A549 (cell line): Measurements from ENCODE around the gene TTC21B. TPM values are rescaled to one million over a fixed set of nuclear protein-coding genes. Genes with fewer than 3 reads are reported as not detected.
"Not testable (repeated sequence)": the region's sequence is repeated elsewhere in the genome, so short reads cannot be mapped to it uniquely, and the experiment has no call there.

Experiments used
- ATAC-seq, 2 experiments: fragments of 200-7000 bp in 1 of 2; fragments of >200 bp in 1 of 2; cut with Nextera tagmentation in 1 of 2; cut with Tn5 transposase in 1 of 2; 3 replicates each; pipeline versions ENCODE4 v1.8.0 to v1.9.1; 2018 to 2020; ENCODE audit warnings: mild to moderate bottlenecking in 1 of 2, moderate library complexity in 1 of 2
- CTCF ChIA-PET: fragments of 300-600 bp; sonication (Branson Sonifier 250); formaldehyde crosslinking; extraction: SDS; loops from one replicate; lab custom pipeline; 2021; ENCODE audit warnings: antibody characterized with exemption, inconsistent platforms; lab: Yijun Ruan, JAX
- POLR2A ChIA-PET: fragments of 350-600 bp; formaldehyde crosslinking; extraction: SDS; loops from one replicate; lab custom pipeline; 2021; ENCODE audit warnings: antibody characterized with exemption, inconsistent platforms; lab: Yijun Ruan, JAX
- DNase-seq, 2 experiments: peaks; one replicate each; pipeline versions ENCODE4 v3.0.0 to v3.0.0-alpha.2; 2011 to 2016; ENCODE audit warnings: low read depth in 1 of 2, low spot score in 1 of 2
- FAIRE-seq: peaks from 2 replicates; lab custom pipeline; 2011; peaks lifted over from hg19 to GRCh38; lab: Jason Lieb, UNC
- H3K27ac ChIP-seq, 2 experiments: fragments of >200 bp; sonication (Bioruptor Twin); formaldehyde crosslinking; 3 replicates each; pipeline ENCODE4 v1.5.1; 2016 to 2017
- H3K4me1 ChIP-seq: fragments of >200 bp; sonication (Bioruptor Twin); formaldehyde crosslinking; 3 replicates; pipeline ENCODE4 v1.6.1; 2016
- H3K4me2 ChIP-seq: fragments of >200 bp; sonication (Bioruptor Twin); formaldehyde crosslinking; 3 replicates; pipeline ENCODE4 v1.6.1; 2016
- H3K4me3 ChIP-seq: fragments of >200 bp; sonication (Bioruptor Twin); formaldehyde crosslinking; 3 replicates; pipeline ENCODE4 v1.5.1; 2016
- H3K9me3 ChIP-seq: fragments of >200 bp; sonication (Bioruptor Twin); formaldehyde crosslinking; 3 replicates; pipeline ENCODE4 v1.6.1; 2016
- BHLHE40 ChIP-seq: IDR thresholded peaks from 2 replicates; pipeline ENCODE4 v1.6.1; 2012; ENCODE audit warnings: low read depth, low read length, inconsistent platforms
- CBX8 ChIP-seq: fragments of 200-600 bp; sonication (generic); IDR thresholded peaks from 2 replicates; pipeline ENCODE4 v1.6.1; 2016
- EHMT2 ChIP-seq: fragments of 200-600 bp; sonication (generic); IDR thresholded peaks from 2 replicates; pipeline ENCODE4 v1.6.1; 2016; ENCODE audit warnings: antibody characterized with exemption, low read depth, mild to moderate bottlenecking, moderate library complexity
- EP300 ChIP-seq, 2 experiments: fragments of >200 bp; sonication (Bioruptor Twin); formaldehyde crosslinking; IDR thresholded peaks; 2 replicates in 1 of 2; 3 replicates in 1 of 2; pipeline ENCODE4 v1.6.1; 2016 to 2017
- ESRRA ChIP-seq: fragments of 150-350 bp; IDR thresholded peaks from 2 replicates; pipeline ENCODE4 v1.6.1; 2014; ENCODE audit warnings: mild to moderate bottlenecking, low read length, borderline replicate concordance
- GATA3 ChIP-seq: IDR thresholded peaks from 2 replicates; pipeline ENCODE4 v1.6.1; 2012; ENCODE audit warnings: borderline replicate concordance
- HEYL ChIP-seq: fragments of 250-450 bp; sonication (Bioruptor Pico); IDR thresholded peaks from 2 replicates; pipeline ENCODE4 v1.8.0; 2021; ENCODE audit warnings: mild to moderate bottlenecking, moderate library complexity
- HOXA7 ChIP-seq: fragments of 250-450 bp; sonication (Bioruptor Pico); IDR thresholded peaks from 2 replicates; pipeline ENCODE4 v1.5.0; 2020; ENCODE audit warnings: mild to moderate bottlenecking, moderate library complexity
- MAFK ChIP-seq: fragments of 450-650 bp; IDR thresholded peaks from 2 replicates; pipeline ENCODE4 v1.6.1; 2014; ENCODE audit not compliant: partially characterized antibody
- MAZ ChIP-seq: fragments of 150-350 bp; IDR thresholded peaks from 2 replicates; pipeline ENCODE4 v1.6.1; 2014; ENCODE audit warnings: antibody characterized with exemption, low read depth, low read length, borderline replicate concordance
- MYC ChIP-seq: IDR thresholded peaks from 2 replicates; pipeline ENCODE4 v1.6.1; 2012; ENCODE audit warnings: mild to moderate bottlenecking, inconsistent platforms, low read length, improper control_type of control experiment, borderline replicate concordance
- NFE2L2 ChIP-seq: fragments of 150-350 bp; conservative IDR thresholded peaks from 2 replicates; pipeline ENCODE4 v1.6.1; 2014; ENCODE audit warnings: low read length
- NPAS2 ChIP-seq: fragments of 250-450 bp; sonication (Bioruptor Pico); IDR thresholded peaks from 2 replicates; pipeline ENCODE4 v1.8.0; 2022; ENCODE audit warnings: mild to moderate bottlenecking, moderate library complexity, borderline replicate concordance
- PHF8 ChIP-seq: fragments of 200-600 bp; sonication (generic); IDR thresholded peaks from 2 replicates; pipeline ENCODE4 v1.6.1; 2016; ENCODE audit warnings: low read depth, mild to moderate bottlenecking, antibody characterized with exemption, moderate library complexity, borderline replicate concordance
- RCOR1 ChIP-seq: fragments of 150-350 bp; IDR thresholded peaks from 2 replicates; pipeline ENCODE4 v1.6.1; 2014; ENCODE audit warnings: antibody characterized with exemption, low read length, low read depth
- RFX5 ChIP-seq: fragments of 450-650 bp; IDR thresholded peaks from 2 replicates; pipeline ENCODE4 v1.7.1; 2014; ENCODE audit warnings: antibody characterized with exemption, mild to moderate bottlenecking, moderate library complexity
- RNF2 ChIP-seq: fragments of 200-600 bp; sonication (generic); IDR thresholded peaks from 2 replicates; pipeline ENCODE4 v1.6.1; 2016; ENCODE audit warnings: low read depth, mild to moderate bottlenecking, antibody characterized with exemption, moderate library complexity, borderline replicate concordance
- SMC3 ChIP-seq: fragments of >200 bp; sonication (Bioruptor Twin); formaldehyde crosslinking; IDR thresholded peaks from 3 replicates; pipeline ENCODE4 v1.6.1; 2018; ENCODE audit warnings: inconsistent platforms
- TFCP2L1 ChIP-seq: fragments of 250-450 bp; sonication (Bioruptor Pico); IDR thresholded peaks from 2 replicates; pipeline ENCODE4 v1.5.0; 2021; ENCODE audit warnings: mild to moderate bottlenecking
- TP53 ChIP-seq: fragments of 250-450 bp; sonication (Bioruptor Pico); IDR thresholded peaks from 2 replicates; pipeline ENCODE4 v1.5.0; 2021; ENCODE audit warnings: mild to moderate bottlenecking, moderate library complexity
- ZFP36 ChIP-seq: fragments of 450-650 bp; IDR thresholded peaks from 2 replicates; pipeline ENCODE4 v1.6.1; 2014; ENCODE audit warnings: borderline replicate concordance; ENCODE audit not compliant: partially characterized antibody
- ZNF302 ChIP-seq: fragments of 250-450 bp; sonication (Bioruptor Pico); IDR thresholded peaks from 2 replicates; pipeline ENCODE4 v1.9.0; 2021; ENCODE audit warnings: inconsistent platforms, mild to moderate bottlenecking, moderate library complexity
- ZSCAN20 ChIP-seq: fragments of 250-450 bp; sonication (Bioruptor Pico); IDR thresholded peaks from 2 replicates; pipeline ENCODE4 v1.8.0; 2022; ENCODE audit warnings: mild to moderate bottlenecking, moderate library complexity
- WGBS: methylation state at CpG from one replicate; pipeline ENCODE4 v1.1.6; 2017; ENCODE audit errors: missing lambda C conversion rate; 5-methylcytosine and 5-hydroxymethylcytosine counted together
- polyA plus RNA-seq, 4 experiments: library from polyadenylated mRNA; depleted of rRNA in 3 of 4; stranded (reverse); fragments of >200 nt; fragmentation: RNase III in 1 of 4; extraction: RNeasy Plus Mini Kit Qiagen cat#74134 plus additional on column Dnase treatment in 1 of 4; gene quantifications; 2 replicates in 3 of 4; 3 replicates in 1 of 4; pipeline ENCODE4 v1.2.3, GENCODE V29; 2011 to 2017
- TF ChIP-seq, protein P1 (sequence below): fragments of 200-600 bp; sonication (generic); IDR thresholded peaks from 2 replicates; pipeline ENCODE4 v1.6.1; 2016; ENCODE audit warnings: antibody characterized with exemption, mild to moderate bottlenecking, moderate library complexity
- TF ChIP-seq, protein P2 (sequence below): fragments of >200 bp; sonication (Bioruptor Twin); formaldehyde crosslinking; IDR thresholded peaks from 3 replicates; pipeline ENCODE4 v1.5.1; 2016

Gene TTC21B
- polyA plus RNA-seq, 2 of the 4 experiments (the other 2 are of a cell fraction) = 6.2 to 17.5 TPM

GRCh38 chr2:165989851-165990250 lies 36.3 kb upstream of the TTC21B start:
- WGBS = 3% methylated on average over 1 of the region's 1 CpG
- CTCF ChIA-PET = no interaction called here
- no peak for FAIRE-seq
- H3K27ac ChIP-seq = no peak overlapping the region
- no peaks in the 10 kb centered on the region for H3K9me3 ChIP-seq
- ATAC-seq = no peak
- H3K4me2 ChIP-seq = no peak overlapping the region
- TF ChIP-seq PHF8 (no peak), MAFK (no peak), RCOR1 (no peak), RNF2 (no peak), ZFP36 (no peak), HOXA7 (CRISPR knock-in tag) (no peak), MAZ (no peak), NPAS2 (CRISPR knock-in tag) (no peak), HEYL (CRISPR knock-in tag) (no peak)
- TF ChIP-seq, protein P1, sequence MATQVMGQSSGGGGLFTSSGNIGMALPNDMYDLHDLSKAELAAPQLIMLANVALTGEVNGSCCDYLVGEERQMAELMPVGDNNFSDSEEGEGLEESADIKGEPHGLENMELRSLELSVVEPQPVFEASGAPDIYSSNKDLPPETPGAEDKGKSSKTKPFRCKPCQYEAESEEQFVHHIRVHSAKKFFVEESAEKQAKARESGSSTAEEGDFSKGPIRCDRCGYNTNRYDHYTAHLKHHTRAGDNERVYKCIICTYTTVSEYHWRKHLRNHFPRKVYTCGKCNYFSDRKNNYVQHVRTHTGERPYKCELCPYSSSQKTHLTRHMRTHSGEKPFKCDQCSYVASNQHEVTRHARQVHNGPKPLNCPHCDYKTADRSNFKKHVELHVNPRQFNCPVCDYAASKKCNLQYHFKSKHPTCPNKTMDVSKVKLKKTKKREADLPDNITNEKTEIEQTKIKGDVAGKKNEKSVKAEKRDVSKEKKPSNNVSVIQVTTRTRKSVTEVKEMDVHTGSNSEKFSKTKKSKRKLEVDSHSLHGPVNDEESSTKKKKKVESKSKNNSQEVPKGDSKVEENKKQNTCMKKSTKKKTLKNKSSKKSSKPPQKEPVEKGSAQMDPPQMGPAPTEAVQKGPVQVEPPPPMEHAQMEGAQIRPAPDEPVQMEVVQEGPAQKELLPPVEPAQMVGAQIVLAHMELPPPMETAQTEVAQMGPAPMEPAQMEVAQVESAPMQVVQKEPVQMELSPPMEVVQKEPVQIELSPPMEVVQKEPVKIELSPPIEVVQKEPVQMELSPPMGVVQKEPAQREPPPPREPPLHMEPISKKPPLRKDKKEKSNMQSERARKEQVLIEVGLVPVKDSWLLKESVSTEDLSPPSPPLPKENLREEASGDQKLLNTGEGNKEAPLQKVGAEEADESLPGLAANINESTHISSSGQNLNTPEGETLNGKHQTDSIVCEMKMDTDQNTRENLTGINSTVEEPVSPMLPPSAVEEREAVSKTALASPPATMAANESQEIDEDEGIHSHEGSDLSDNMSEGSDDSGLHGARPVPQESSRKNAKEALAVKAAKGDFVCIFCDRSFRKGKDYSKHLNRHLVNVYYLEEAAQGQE = no peak
- POLR2A ChIA-PET = no interaction called here
- H3K4me1 ChIP-seq = no peaks in the 10 kb centered on the region
- no peak overlapping the region for H3K4me3 ChIP-seq
- DNase-seq = no peak

- no peaks in the 10 kb centered on the region for H3K9me3 ChIP-seq
- DNase-seq = no peak
- ChIA-PET CTCF (no interaction called here), POLR2A (no interaction called here)
- TF ChIP-seq GATA3 = no peak
- no peak for FAIRE-seq
- ATAC-seq = no peak
- H3K4me3 ChIP-seq = no peak overlapping the region
- H3K4me1 ChIP-seq = no peaks in the 10 kb centered on the region
- no peak overlapping the region for H3K4me2 ChIP-seq
- H3K27ac ChIP-seq = no peak overlapping the region
Measured at GRCh38 chr2:165985120-165985519, 31.5 kb upstream of the TTC21B start.

DNA sequence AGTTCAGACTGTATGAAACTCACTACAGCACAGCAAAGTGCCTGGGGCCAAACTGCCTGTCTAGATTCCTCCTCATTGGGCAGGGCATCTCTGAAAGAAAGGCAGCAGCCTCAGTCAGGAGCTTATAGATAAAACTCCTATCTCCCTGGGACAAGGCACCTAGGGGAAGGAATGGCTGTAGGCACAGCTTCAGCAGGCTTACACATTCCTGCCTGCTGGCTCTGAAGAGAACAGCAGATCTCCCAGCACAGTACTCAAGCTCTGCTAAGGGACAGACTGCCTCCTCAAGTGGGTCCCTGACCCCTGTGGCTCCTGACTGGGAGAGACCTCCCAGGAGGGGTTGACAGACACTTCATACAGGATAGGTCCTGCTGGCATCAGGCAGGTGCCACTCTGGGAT lies 18.6 kb upstream of the TTC21B start:
- ATAC-seq, DNase-seq, FAIRE-seq, H3K9me3 ChIP-seq, H3K4me3 ChIP-seq, H3K4me1 ChIP-seq, H3K27ac ChIP-seq, POLR2A ChIA-PET, H3K4me2 ChIP-seq: not testable (repeated sequence)
- CTCF ChIA-PET = interaction anchor here (3.4 kb wide), 1 partner anchor 17 kb away, joined by 10 read pairs; no protein-coding TSS in a partner anchor

DNA sequence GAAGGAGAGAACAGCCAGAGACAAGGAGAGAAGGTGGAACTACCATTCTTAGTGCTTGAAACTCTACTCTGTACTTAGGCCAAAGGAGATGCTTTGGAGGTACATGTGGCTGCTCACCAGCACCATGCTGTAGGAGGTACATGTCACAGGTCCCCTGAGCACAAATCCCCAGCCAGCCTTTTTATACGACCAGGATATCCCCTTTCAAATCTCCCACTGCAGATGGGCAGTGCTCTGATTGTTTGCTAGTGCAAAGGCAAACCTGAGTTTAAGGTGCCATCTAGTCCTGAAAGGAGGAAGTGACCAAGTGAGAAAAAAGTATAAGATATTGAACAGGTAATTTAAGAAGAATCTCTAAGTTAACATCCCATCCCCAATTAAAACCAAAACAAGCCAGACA lies 17.1 kb upstream of the TTC21B start:
- POLR2A ChIA-PET = no interaction called here
- DNase-seq = no peak
- CTCF ChIA-PET = interaction anchor here (3.4 kb wide), 1 partner anchor 16 kb away, joined by 10 read pairs; no protein-coding TSS in a partner anchor
- H3K4me3 ChIP-seq = no peak overlapping the region
- 7% methylated on average over 1 of the region's 1 CpG for WGBS
- no peak overlapping the region for H3K27ac ChIP-seq
- no peaks in the 10 kb centered on the region for H3K4me1 ChIP-seq
- H3K4me2 ChIP-seq = no peak overlapping the region
- FAIRE-seq = no peak
- H3K9me3 ChIP-seq = no peaks in the 10 kb centered on the region
- TF ChIP-seq MAZ (no peak), TFCP2L1 (CRISPR knock-in tag) (no peak), CBX8 (no peak), TP53 (CRISPR knock-in tag) (no peak), ZFP36 (no peak), ZNF302 (no peak), EHMT2 (no peak), NFE2L2 (no peak), RFX5 (no peak), ZSCAN20 (no peak), SMC3 (no peak), BHLHE40 (no peak), ESRRA (no peak), HEYL (CRISPR knock-in tag) (no peak), MYC (no peak), EP300 (IDR thresholded peaks at IDR 0.05) (no peak), PHF8 (no peak)
- TF ChIP-seq, protein P2, sequence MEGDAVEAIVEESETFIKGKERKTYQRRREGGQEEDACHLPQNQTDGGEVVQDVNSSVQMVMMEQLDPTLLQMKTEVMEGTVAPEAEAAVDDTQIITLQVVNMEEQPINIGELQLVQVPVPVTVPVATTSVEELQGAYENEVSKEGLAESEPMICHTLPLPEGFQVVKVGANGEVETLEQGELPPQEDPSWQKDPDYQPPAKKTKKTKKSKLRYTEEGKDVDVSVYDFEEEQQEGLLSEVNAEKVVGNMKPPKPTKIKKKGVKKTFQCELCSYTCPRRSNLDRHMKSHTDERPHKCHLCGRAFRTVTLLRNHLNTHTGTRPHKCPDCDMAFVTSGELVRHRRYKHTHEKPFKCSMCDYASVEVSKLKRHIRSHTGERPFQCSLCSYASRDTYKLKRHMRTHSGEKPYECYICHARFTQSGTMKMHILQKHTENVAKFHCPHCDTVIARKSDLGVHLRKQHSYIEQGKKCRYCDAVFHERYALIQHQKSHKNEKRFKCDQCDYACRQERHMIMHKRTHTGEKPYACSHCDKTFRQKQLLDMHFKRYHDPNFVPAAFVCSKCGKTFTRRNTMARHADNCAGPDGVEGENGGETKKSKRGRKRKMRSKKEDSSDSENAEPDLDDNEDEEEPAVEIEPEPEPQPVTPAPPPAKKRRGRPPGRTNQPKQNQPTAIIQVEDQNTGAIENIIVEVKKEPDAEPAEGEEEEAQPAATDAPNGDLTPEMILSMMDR = no peak
- ATAC-seq = no peak
